Colonic mucosa (tissue), 4 donors: ENCODE data around the gene PFN2. TPM values are rescaled to one million over a fixed set of nuclear protein-coding genes. Genes with fewer than 3 reads are reported as not detected.
A peak's percentile ranks its signal among the peaks of the same experiment; 100 is the strongest.

Experiments used
- DNase-seq: peaks from one replicate; pipeline ENCODE4 v3.0.0-alpha.2; 2020
- H3K27ac ChIP-seq: fragments of 200-600 bp; one replicate; pipeline ENCODE4 v1.8.0; 2021
- H3K27me3 ChIP-seq: fragments of 200-600 bp; one replicate; pipeline ENCODE4 v1.8.0; 2021
- H3K36me3 ChIP-seq: fragments of 200-600 bp; one replicate; pipeline ENCODE4 v1.8.0; 2021
- H3K4me1 ChIP-seq: fragments of 200-600 bp; one replicate; pipeline ENCODE4 v1.8.0; 2021; ENCODE audit warnings: mild to moderate bottlenecking
- H3K4me3 ChIP-seq: fragments of 200-600 bp; one replicate; pipeline ENCODE4 v1.8.0; 2021
- H3K9ac ChIP-seq, 2 donors: one replicate each; pipeline ENCODE4 v1.7.0; 2013; ENCODE audit warnings: control low read depth in 2 of 2, low read depth in 2 of 2, low read length in 2 of 2
- H3K9me3 ChIP-seq: fragments of 200-600 bp; one replicate; pipeline ENCODE4 v1.8.0; 2021
- intact Hi-C: fragments of 100-400 bp; cut with DNase I; formaldehyde crosslinking; loops from one replicate; pipeline ENCODE4 v1.14.1; 2022
- total RNA-seq, 2 donors: library from RNA; stranded (reverse); fragmentation: NEBNext Ultra II Directional in 1 of 2; extraction: Animal tissue kit (Norgen Biotek cat#: 25700) in 1 of 2; gene quantifications; one replicate each; pipeline ENCODE4 v1.2.1, GENCODE V29; 2021
- TF ChIP-seq, protein P1 (sequence below): fragments of 200-600 bp; IDR thresholded peaks from one replicate; pipeline ENCODE4 v1.8.0; 2022; ENCODE audit warnings: antibody characterized with exemption, mild to moderate bottlenecking
- donor health status: healthy.
- donor health status: DM: no; HTN: no; CAD: no.
- donor health status: DM: no; HTN: no; CAD: no.

Gene PFN2, protein sequence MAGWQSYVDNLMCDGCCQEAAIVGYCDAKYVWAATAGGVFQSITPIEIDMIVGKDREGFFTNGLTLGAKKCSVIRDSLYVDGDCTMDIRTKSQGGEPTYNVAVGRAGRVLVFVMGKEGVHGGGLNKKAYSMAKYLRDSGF
- 10 to 100 TPM; 35.7 to 40.3 TPM for total RNA-seq

DNA sequence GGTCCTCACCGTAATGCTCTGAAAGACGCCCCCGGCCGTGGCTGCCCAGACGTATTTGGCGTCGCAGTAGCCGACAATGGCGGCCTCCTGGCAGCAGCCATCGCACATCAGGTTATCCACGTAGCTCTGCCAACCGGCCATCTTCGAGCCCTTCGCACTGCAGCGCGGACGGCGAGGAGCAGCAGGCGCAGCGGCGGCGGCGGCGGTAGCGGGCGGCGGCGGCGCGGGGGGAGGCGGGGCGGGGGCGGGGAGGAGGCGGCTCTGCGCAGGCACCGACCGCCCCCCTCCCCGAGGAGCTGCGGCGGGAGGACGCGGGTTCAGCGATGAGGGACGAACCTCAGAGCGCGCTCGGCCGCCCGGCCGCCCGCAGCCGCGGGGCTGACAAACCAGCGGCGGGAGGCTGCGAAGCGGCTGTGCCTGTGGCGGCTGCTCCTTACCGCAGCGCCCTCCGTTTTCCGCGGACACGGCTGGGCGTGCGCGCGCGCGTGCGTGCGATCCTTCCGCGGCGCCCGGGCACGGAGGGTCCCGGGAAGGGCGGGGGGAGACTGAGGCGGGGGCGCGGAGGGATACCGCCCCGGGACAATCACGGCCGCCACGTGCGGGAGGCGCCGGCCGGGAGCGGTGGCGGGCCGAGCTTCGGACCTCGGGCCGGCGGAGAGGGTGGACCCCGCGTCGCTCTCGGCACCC, at the start of gene PFN2:
TSS of gene PFN2 (minus strand) at position 180 of the 687 bp plus-strand sequence. CDS start at position 141, 39 bp downstream.
- H3K9ac ChIP-seq: peak within 1 kb of the TSS; percentile 40 to 75
- H3K27ac ChIP-seq: peak within 1 kb of the TSS; percentile 81
- peak within 1 kb of the TSS; percentile 82 for H3K4me3 ChIP-seq
- intact Hi-C loops: no loop called here
- no peaks in the 10 kb centered on the region for H3K4me1 ChIP-seq
- peak; percentile 56 for DNase-seq
- no peaks in the 10 kb centered on the region for H3K9me3 ChIP-seq
- no peaks in the 10 kb centered on the region for H3K27me3 ChIP-seq
- H3K36me3 ChIP-seq: no peaks in the 10 kb centered on the region
- TF ChIP-seq, protein P1, sequence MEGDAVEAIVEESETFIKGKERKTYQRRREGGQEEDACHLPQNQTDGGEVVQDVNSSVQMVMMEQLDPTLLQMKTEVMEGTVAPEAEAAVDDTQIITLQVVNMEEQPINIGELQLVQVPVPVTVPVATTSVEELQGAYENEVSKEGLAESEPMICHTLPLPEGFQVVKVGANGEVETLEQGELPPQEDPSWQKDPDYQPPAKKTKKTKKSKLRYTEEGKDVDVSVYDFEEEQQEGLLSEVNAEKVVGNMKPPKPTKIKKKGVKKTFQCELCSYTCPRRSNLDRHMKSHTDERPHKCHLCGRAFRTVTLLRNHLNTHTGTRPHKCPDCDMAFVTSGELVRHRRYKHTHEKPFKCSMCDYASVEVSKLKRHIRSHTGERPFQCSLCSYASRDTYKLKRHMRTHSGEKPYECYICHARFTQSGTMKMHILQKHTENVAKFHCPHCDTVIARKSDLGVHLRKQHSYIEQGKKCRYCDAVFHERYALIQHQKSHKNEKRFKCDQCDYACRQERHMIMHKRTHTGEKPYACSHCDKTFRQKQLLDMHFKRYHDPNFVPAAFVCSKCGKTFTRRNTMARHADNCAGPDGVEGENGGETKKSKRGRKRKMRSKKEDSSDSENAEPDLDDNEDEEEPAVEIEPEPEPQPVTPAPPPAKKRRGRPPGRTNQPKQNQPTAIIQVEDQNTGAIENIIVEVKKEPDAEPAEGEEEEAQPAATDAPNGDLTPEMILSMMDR: no peak

DNA sequence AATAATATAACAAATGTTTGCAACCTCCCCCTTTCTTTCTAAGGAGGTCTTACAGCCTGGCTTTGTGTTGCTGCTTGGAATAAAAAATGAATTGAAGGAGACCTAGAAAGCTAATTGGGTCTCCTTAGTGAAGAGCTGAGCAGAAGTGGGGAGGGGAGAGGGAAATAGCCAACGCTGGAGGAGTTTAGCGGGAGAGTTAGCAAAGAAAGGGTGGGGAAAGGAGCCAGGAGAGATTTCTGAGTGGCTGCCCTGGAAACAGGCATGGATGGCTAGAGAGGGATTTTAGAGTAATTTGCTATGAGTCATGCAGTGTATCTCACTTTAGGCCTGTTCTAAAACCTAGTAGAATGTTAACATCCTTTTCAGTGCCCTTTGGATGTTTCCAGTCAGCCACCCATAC, 45.2 kb upstream of the PFN2 start:
- Histone ChIP-seq H3K4me1 (no peaks in the 10 kb centered on the region), H3K9me3 (no peaks in the 10 kb centered on the region), H3K9ac (no peak overlapping the region), H3K27me3 (no peaks in the 10 kb centered on the region), H3K36me3 (no peaks in the 10 kb centered on the region), H3K4me3 (no peak overlapping the region), H3K27ac (no peak overlapping the region)
- TF ChIP-seq, protein P1: no peak
- intact Hi-C loops: no loop called here
- no peak for DNase-seq

DNA sequence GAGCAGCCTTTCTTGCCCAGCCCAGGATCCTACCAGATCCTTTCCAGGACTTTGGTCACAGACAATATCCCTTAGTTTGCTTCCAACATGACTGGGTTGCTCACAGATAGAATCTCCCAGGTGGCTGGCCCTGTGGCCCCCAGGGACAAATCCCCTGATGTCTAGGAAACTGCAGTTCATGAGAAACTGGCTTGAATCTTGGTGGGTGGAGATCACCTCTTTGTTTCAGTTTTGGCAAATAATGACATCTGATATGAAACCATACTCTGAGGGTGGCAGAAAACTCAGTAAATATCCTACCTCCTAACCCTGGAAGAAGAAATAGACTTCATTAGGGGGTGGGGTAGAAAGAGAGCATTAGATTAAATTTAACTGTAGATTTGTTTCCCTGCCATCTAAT, 44.1 kb upstream of the PFN2 start:
- no peaks in the 10 kb centered on the region for H3K9me3 ChIP-seq
- intact Hi-C loops: no loop called here
- no peak overlapping the region for H3K4me3 ChIP-seq
- no peaks in the 10 kb centered on the region for H3K4me1 ChIP-seq
- H3K27me3 ChIP-seq: no peaks in the 10 kb centered on the region
- TF ChIP-seq, protein P1: no peak
- no peak overlapping the region for H3K27ac ChIP-seq
- H3K36me3 ChIP-seq: no peaks in the 10 kb centered on the region
- H3K9ac ChIP-seq: no peak overlapping the region
- DNase-seq: no peak

DNA sequence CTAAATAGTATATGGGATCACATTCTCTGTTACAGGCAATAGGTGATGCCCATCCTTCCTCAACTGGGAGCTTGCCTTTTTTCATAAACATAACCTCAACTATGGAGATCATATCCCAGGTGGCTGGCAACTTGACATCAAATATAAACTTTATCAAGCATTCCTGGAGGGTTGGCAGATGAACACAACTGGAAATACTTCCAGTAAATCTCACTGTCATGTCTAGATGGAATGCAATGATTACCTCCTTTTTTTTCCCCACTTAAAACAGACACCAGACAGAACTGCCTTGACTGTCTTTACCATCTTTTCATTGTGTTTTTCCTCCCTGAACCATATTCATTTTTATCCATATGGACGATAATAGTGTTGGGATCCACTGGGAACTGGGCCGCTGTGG, 43.1 kb upstream of the PFN2 start:
- Histone ChIP-seq H3K27ac (no peak overlapping the region), H3K4me1 (no peaks in the 10 kb centered on the region), H3K9ac (no peak overlapping the region), H3K9me3 (no peaks in the 10 kb centered on the region), H3K36me3 (no peaks in the 10 kb centered on the region), H3K4me3 (no peak overlapping the region), H3K27me3 (no peaks in the 10 kb centered on the region)
- intact Hi-C loops: no loop called here
- no peak for DNase-seq
- TF ChIP-seq, protein P1: no peak

DNA sequence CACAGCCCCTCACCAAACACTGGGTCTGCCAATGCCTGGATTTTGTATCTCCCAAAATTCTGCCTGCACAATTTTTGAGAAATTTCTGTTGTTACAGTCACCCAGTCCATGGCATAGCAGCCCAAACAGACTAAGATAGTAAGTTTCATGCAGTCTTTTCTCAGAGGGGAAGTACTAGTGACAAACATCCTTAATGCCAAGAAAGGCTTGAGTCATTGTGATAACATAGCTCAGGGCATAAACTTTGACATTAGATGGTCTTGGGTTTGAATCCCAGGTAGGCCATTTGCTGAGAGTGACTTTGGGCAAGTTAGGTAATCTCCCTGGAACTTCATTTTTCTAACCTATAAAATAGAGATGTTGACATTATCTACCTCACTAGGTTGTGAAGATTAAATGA, 36.1 kb upstream of the PFN2 start:
- Histone ChIP-seq H3K27me3 (no peaks in the 10 kb centered on the region), H3K9me3 (no peaks in the 10 kb centered on the region), H3K27ac (no peak overlapping the region), H3K9ac (no peak overlapping the region), H3K4me1 (no peaks in the 10 kb centered on the region), H3K36me3 (no peaks in the 10 kb centered on the region), H3K4me3 (no peak overlapping the region)
- no peak for DNase-seq
- intact Hi-C loops: no loop called here
- TF ChIP-seq, protein P1: no peak
